ENCODE data around the gene RHO. TPM values are rescaled to one million over a fixed set of nuclear protein-coding genes. Genes with fewer than 3 reads are reported as not detected.

The RHO gene
- total RNA-seq, 2 donors from 2014 or later: 0.22 to 0.26 TPM

GRCh38 chr3:129564981-129565644 is 36.7 kb downstream of the RHO start:
- Histone ChIP-seq H3K4me3 (ENCODE audit: low read length) (no peak overlapping the region), H3K27me3 (ENCODE audit: control insufficient read depth, insufficient read depth, low read length, poor library complexity, severe bottlenecking) (no peaks in the 10 kb centered on the region), H3K4me1 (ENCODE audit: control insufficient read depth, insufficient read depth, low read length) (no peaks in the 10 kb centered on the region), H3K9ac (ENCODE audit: extremely low read depth, low read length, poor library complexity, severe bottlenecking) (no peak overlapping the region), H3K27ac (ENCODE audit: low read depth, low read length) (no peak overlapping the region), H3K36me3 (ENCODE audit: control insufficient read depth, insufficient read depth, low read length) (no peaks in the 10 kb centered on the region), H3K9me3 (ENCODE audit: control insufficient read depth, low read length) (no peaks in the 10 kb centered on the region)
- Mint-ChIP-seq H3K4me3 (no peak overlapping the region), H3K36me3 (ENCODE audit: low read depth) (peaks cover 20% of the 10 kb centered on the region), H3K27me3 (ENCODE audit: insufficient read depth) (no peaks in the 10 kb centered on the region), H3K9me3 (no peaks in the 10 kb centered on the region), H3K27ac (peak overlapping the region; percentile 71), H3K4me1 (no peaks in the 10 kb centered on the region)
- TF ChIP-seq CTCF (conservative IDR thresholded peaks at IDR 0.05): no peak
- WGBS, 2 experiments (ENCODE audit: insufficient coverage in 1 of 2, insufficient read length in 1 of 2): 94 to 98% methylated on average over 17 to 21 of the region's 21 CpGs
- no peak for DNase-seq

- no peak for DNase-seq
- H3K27me3 ChIP-seq (ENCODE audit: control insufficient read depth, insufficient read depth, low read length, poor library complexity, severe bottlenecking): no peaks in the 10 kb centered on the region
- no peak overlapping the region for H3K4me3 Mint-ChIP-seq
- 94 to 100% methylated on average over 3 to 7 of the region's 7 CpGs for WGBS, 2 experiments (ENCODE audit: insufficient coverage in 1 of 2, insufficient read length in 1 of 2)
- H3K9me3 Mint-ChIP-seq: no peaks in the 10 kb centered on the region
- no peaks in the 10 kb centered on the region for H3K27me3 Mint-ChIP-seq (ENCODE audit: insufficient read depth)
- no peak for TF ChIP-seq CTCF (conservative IDR thresholded peaks at IDR 0.05)
- no peak overlapping the region for H3K9ac ChIP-seq (ENCODE audit: extremely low read depth, low read length, poor library complexity, severe bottlenecking)
- no peak overlapping the region for H3K27ac ChIP-seq (ENCODE audit: low read depth, low read length)
- peaks cover 20% of the 10 kb centered on the region for H3K36me3 Mint-ChIP-seq (ENCODE audit: low read depth)
- H3K4me1 Mint-ChIP-seq: no peaks in the 10 kb centered on the region
- no peaks in the 10 kb centered on the region for H3K36me3 ChIP-seq (ENCODE audit: control insufficient read depth, insufficient read depth, low read length)
- H3K4me3 ChIP-seq (ENCODE audit: low read length): no peak overlapping the region
- H3K27ac Mint-ChIP-seq: no peak overlapping the region
- H3K9me3 ChIP-seq (ENCODE audit: control insufficient read depth, low read length): no peaks in the 10 kb centered on the region
- no peaks in the 10 kb centered on the region for H3K4me1 ChIP-seq (ENCODE audit: control insufficient read depth, insufficient read depth, low read length)
Measured at GRCh38 chr3:129565902-129566301, 37.5 kb downstream of the RHO start.

DNA sequence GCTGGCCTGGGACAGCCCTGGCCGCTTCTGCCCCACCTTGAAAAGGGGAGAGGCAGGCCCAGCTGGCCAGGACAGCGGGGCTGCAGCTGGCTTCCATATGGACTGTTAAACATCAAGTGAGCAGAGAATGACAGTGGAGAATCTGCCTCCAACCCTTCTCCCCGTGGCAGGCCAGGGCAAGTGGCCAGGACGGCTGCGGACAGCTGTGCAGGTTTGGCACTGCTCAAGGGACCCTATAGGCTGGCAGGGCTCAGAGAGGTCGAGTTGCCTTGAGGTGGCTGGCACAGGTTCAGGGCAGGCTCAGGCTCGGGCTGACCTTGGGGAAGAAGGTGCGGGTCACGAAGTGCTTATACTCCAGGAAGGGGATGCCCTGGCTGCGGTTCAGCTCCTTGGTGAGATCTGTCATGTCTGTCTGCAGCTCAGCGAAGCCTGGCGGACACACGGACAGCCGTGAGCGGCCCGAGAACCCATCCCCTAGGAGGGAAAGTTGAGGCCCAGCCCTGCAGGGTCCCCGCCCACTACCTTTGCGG is 38.8 kb downstream of the RHO start:
- H3K4me1 Mint-ChIP-seq: no peaks in the 10 kb centered on the region
- no peak for DNase-seq
- Histone ChIP-seq H3K4me3 (ENCODE audit: low read length) (no peak overlapping the region), H3K27ac (ENCODE audit: low read depth, low read length) (no peak overlapping the region), H3K4me1 (ENCODE audit: control insufficient read depth, insufficient read depth, low read length) (no peaks in the 10 kb centered on the region), H3K9me3 (ENCODE audit: control insufficient read depth, low read length) (no peaks in the 10 kb centered on the region), H3K27me3 (ENCODE audit: control insufficient read depth, insufficient read depth, low read length, poor library complexity, severe bottlenecking) (no peaks in the 10 kb centered on the region), H3K9ac (ENCODE audit: extremely low read depth, low read length, poor library complexity, severe bottlenecking) (no peak overlapping the region), H3K36me3 (ENCODE audit: control insufficient read depth, insufficient read depth, low read length) (no peaks in the 10 kb centered on the region)
- peaks cover 20% of the 10 kb centered on the region for H3K36me3 Mint-ChIP-seq (ENCODE audit: low read depth)
- H3K27me3 Mint-ChIP-seq (ENCODE audit: insufficient read depth): no peaks in the 10 kb centered on the region
- no peak overlapping the region for H3K27ac Mint-ChIP-seq
- no peak for TF ChIP-seq CTCF (conservative IDR thresholded peaks at IDR 0.05)
- WGBS, 2 experiments (ENCODE audit: insufficient coverage in 1 of 2, insufficient read length in 1 of 2): 93 to 95% methylated on average over 15 to 18 of the region's 18 CpGs
- H3K9me3 Mint-ChIP-seq: no peaks in the 10 kb centered on the region
- H3K4me3 Mint-ChIP-seq: no peak overlapping the region
